GM12878 (cell line): ENCODE data around the gene TSTD2. TPM values are rescaled to one million over a fixed set of nuclear protein-coding genes. Genes with fewer than 3 reads are reported as not detected.

ENCODE experiments used
- ATAC-seq: fragments of 200-7000 bp; cut with Tn5 transposase; 3 replicates; pipeline ENCODE4 v1.9.1; 2020; ENCODE audit warnings: mild to moderate bottlenecking, moderate library complexity
- BruUV-seq: library from RNA; stranded (reverse); fragments of 400-500 nt; replicated peaks from 2 replicates; lab custom pipeline; 2021; lab: Mats Ljungman, UMichigan
- CTCF ChIA-PET: fragments of 300-600 bp; sonication (Branson Sonifier 250); formaldehyde crosslinking; extraction: SDS; loops from one replicate; lab custom pipeline; 2021; ENCODE audit warnings: inconsistent platforms; lab: Yijun Ruan, JAX
- POLR2A ChIA-PET: fragments of 350-600 bp; formaldehyde crosslinking; extraction: SDS; loops from one replicate; lab custom pipeline; 2021; ENCODE audit warnings: inconsistent platforms; lab: Charles Lee
- RAD21 ChIA-PET: fragments of 300-600 bp; sonication (Branson Sonifier 250); formaldehyde crosslinking; loops from one replicate; lab custom pipeline; 2023; ENCODE audit warnings: antibody characterized with exemption; ENCODE audit not compliant: unreplicated experiment; lab: Charles Lee
- SMC1A ChIA-PET: fragments of 300-600 bp; sonication (Branson Sonifier 250); formaldehyde crosslinking; loops from one replicate; lab custom pipeline; 2023; ENCODE audit not compliant: unreplicated experiment, uncharacterized antibody; lab: Charles Lee
- DNase-seq: peaks from one replicate; pipeline ENCODE4 v3.0.0-alpha.2; 2011; ENCODE audit warnings: low read depth, low spot score
- FAIRE-seq: peaks from 3 replicates; lab custom pipeline; 2011; peaks lifted over from hg19 to GRCh38; lab: Jason Lieb, UNC
- H2AFZ ChIP-seq: 2 replicates; pipeline ENCODE4 v1.6.0; 2011; ENCODE audit warnings: low read depth, low read length, control low read depth; ENCODE audit not compliant: control insufficient read depth
- H3K27ac ChIP-seq: 2 replicates; pipeline ENCODE4 v1.5.1; 2011; ENCODE audit warnings: control low read depth; ENCODE audit not compliant: control insufficient read depth, insufficient read depth
- H3K27me3 ChIP-seq, 2 experiments: replicated peaks in 1 of 2; 2 replicates each; pipeline versions ENCODE4 v1.6.0 to v1.6.1; 2011; ENCODE audit warnings: low read length in 1 of 2; ENCODE audit not compliant: control insufficient read depth in 2 of 2, insufficient read depth in 2 of 2
- H3K36me3 ChIP-seq, 2 experiments: 2 replicates each; pipeline ENCODE4 v1.5.1; 2011; ENCODE audit warnings: low read length in 1 of 2; ENCODE audit not compliant: control insufficient read depth in 2 of 2, insufficient read depth in 2 of 2
- H3K4me1 ChIP-seq: 2 replicates; pipeline ENCODE4 v1.6.1; 2011; ENCODE audit warnings: mild to moderate bottlenecking, low read length, moderate library complexity, mixed read lengths; ENCODE audit not compliant: control insufficient read depth, insufficient read depth
- H3K4me2 ChIP-seq: 2 replicates; pipeline ENCODE4 v1.6.0; 2011; ENCODE audit warnings: control low read depth; ENCODE audit not compliant: control insufficient read depth, insufficient read depth
- H3K4me3 ChIP-seq: fragments of 200-600 bp; sonication (generic); 2 replicates; pipeline ENCODE4 v1.5.1; 2016
- H3K79me2 ChIP-seq: 2 replicates; pipeline ENCODE4 v1.6.0; 2011; ENCODE audit warnings: low read length; ENCODE audit not compliant: control insufficient read depth, insufficient read depth
- H3K9ac ChIP-seq: 2 replicates; pipeline ENCODE4 v1.8.0; 2011; ENCODE audit warnings: low read length, control low read depth, mixed read lengths; ENCODE audit not compliant: control insufficient read depth, insufficient read depth
- H3K9me3 ChIP-seq: replicated peaks from 3 replicates; pipeline ENCODE4 v1.5.1; 2011; ENCODE audit warnings: mild to moderate bottlenecking, low read length; ENCODE audit not compliant: control insufficient read depth, insufficient read depth
- H4K20me1 ChIP-seq: 2 replicates; pipeline ENCODE4 v1.6.0; 2011; ENCODE audit not compliant: control insufficient read depth, insufficient read depth
- CBFB ChIP-seq: IDR thresholded peaks from 2 replicates; pipeline ENCODE4 v1.6.1; 2016; ENCODE audit warnings: antibody characterized with exemption, low read depth
- E2F8 ChIP-seq: fragments of 450-650 bp; IDR thresholded peaks from 2 replicates; pipeline ENCODE4 v1.6.1; 2018; ENCODE audit warnings: mild to moderate bottlenecking, low read depth, moderate library complexity; ENCODE audit not compliant: partially characterized antibody
- MXI1 ChIP-seq: fragments of 150-350 bp; IDR thresholded peaks from 2 replicates; pipeline ENCODE4 v1.6.1; 2011; ENCODE audit warnings: low read depth, mild to moderate bottlenecking, inconsistent platforms, low read length, improper control_type of control experiment
- NR2C2 ChIP-seq: IDR thresholded peaks from 2 replicates; pipeline ENCODE4 v1.6.1; 2011; ENCODE audit warnings: borderline replicate concordance, low read depth; ENCODE audit not compliant: control insufficient read depth, insufficient read length
- NRF1 ChIP-seq: conservative IDR thresholded peaks from 2 replicates; pipeline ENCODE4 v1.6.1; 2011; ENCODE audit warnings: mild to moderate bottlenecking, low read depth, low read length, improper control_type of control experiment
- PAX5 ChIP-seq: IDR thresholded peaks from 2 replicates; pipeline ENCODE4 v1.6.1; 2011; ENCODE audit warnings: low read depth, low read length, borderline replicate concordance
- RUNX3 ChIP-seq: IDR thresholded peaks from 2 replicates; pipeline ENCODE4 v1.6.1; 2012; ENCODE audit warnings: low read length, inconsistent platforms
- SMAD5 ChIP-seq: IDR thresholded peaks from 2 replicates; pipeline ENCODE4 v1.6.1; 2016; ENCODE audit warnings: antibody characterized with exemption, low read depth
- USF2 ChIP-seq: IDR thresholded peaks from 2 replicates; pipeline ENCODE4 v1.6.1; 2011; ENCODE audit warnings: low read depth, low read length, improper control_type of control experiment, borderline replicate concordance
- WGBS: methylation state at CpG from one replicate; pipeline ENCODE4 v1.1.6; 2016; ENCODE audit warnings: low lambda C conversion rate; ENCODE audit not compliant: insufficient replicate concordance, insufficient coverage; ENCODE audit errors: missing lambda C conversion rate; 5-methylcytosine and 5-hydroxymethylcytosine counted together
- in situ Hi-C: fragments of 300-500 bp; cut with MboI; formaldehyde crosslinking; loops from 9 replicates; pipeline ENCODE4 v1.14.3; 2018; ENCODE audit warnings: mixed read lengths
- intact Hi-C: fragments of 100-400 bp; cut with micrococcal nuclease; formaldehyde crosslinking; loops from one replicate; pipeline ENCODE4 v1.14.2; 2022; ENCODE audit not compliant: unreplicated experiment
- polyA plus RNA-seq, 11 experiments: library from polyadenylated mRNA; depleted of rRNA in 4 of 11; unstranded in 6 of 11; stranded (reverse) in 5 of 11; fragments of >200 nt; fragmentation: Nextera tagmentation in 4 of 11; fragmentation: Illumina TruSeq in 1 of 11; extraction: Ambion mirVana in 4 of 11; extraction: Trizol in 1 of 11; gene quantifications; 1 replicate in 1 of 11; 2 replicates in 10 of 11; pipeline versions ENCODE4 v1.2.1 to v1.2.3, GENCODE V29; 2011 to 2016; ENCODE audit warnings: inconsistent platforms in 2 of 11, missing spikeins in 2 of 11, low read depth in 1 of 11
- total RNA-seq, 4 experiments: library from RNA; depleted of rRNA in 3 of 4; stranded (reverse); fragments of >200 nt in 3 of 4; fragmentation: Illumina TruSeq in 1 of 4; extraction: Trizol in 1 of 4; gene quantifications; 2 replicates each; pipeline versions ENCODE4 v1.2.1 to v1.2.3, GENCODE V29; 2013 to 2021

TSTD2 gene
- total and polyA plus RNA-seq, 10 of the 15 experiments (the other 5 are each of a cell fraction or from before 2014, with no cell fraction given): 5.0 to 30.6 (median 14.1) TPM

- 56% methylated on average over 7 of the region's 7 CpGs for WGBS
- no peak for FAIRE-seq
- H2AFZ ChIP-seq: no peak overlapping the region
- POLR2A ChIA-PET: interaction anchor here (0.7 kb wide), 1 partner anchor 21 kb away, joined by 4 read pairs; no protein-coding TSS in a partner anchor
- TF ChIP-seq NR2C2 (no peak), PAX5 (no peak), RUNX3 (no peak), CBFB (no peak), MXI1 (no peak), NRF1 (no peak), SMAD5 (no peak), USF2 (no peak), E2F8 (no peak)
- TF ChIP-seq, all 136 proteins: peak for 0
- Histone ChIP-seq H3K4me1 (peaks cover 5% of the 10 kb centered on the region; the same call in 1 of the 2 replicates), H4K20me1 (no peaks in the 10 kb centered on the region), H3K36me3 (no peaks in the 10 kb centered on the region), H3K9ac (peak overlapping the region; percentile 87), H3K79me2 (peaks cover 85% of the 10 kb centered on the region), H3K27ac (peak overlapping the region; percentile 93; the same call in 1 of the 2 replicates), H3K4me3 (peak overlapping the region; percentile 96), H3K27me3 (no peaks in the 10 kb centered on the region), H3K4me2 (peak overlapping the region; percentile 75), H3K9me3 (no peaks in the 10 kb centered on the region)
- CTCF ChIA-PET: interaction anchor here (0.9 to 3.5 kb wide), 2 partner anchors 19 to 166 kb away, joined by 3 to 29 read pairs; no protein-coding TSS in a partner anchor
- intact Hi-C loops (no loop called here), in situ Hi-C loops (loop anchor here (25.0 kb wide), 1 partner anchor 1223 kb away; the partner anchor contains the start of gene ZNF367)
- RAD21 ChIA-PET: interaction anchor here (1.6 to 3.6 kb wide), 2 partner anchors 133 to 166 kb away, joined by 3 to 22 read pairs; partner anchors contain the start of gene TMOD1
- ATAC-seq (no peak), DNase-seq (no peak)
- no TSS peak for BruUV-seq
- SMC1A ChIA-PET: interaction anchor here (1.7 kb wide), 1 partner anchor 166 kb away, joined by 8 read pairs; no protein-coding TSS in a partner anchor
Observed at GRCh38 chr9:97635026-97635425, 1.9 kb upstream of the TSTD2 start.
